GM23338 (cell line): ENCODE data around the gene VMP1.

ENCODE experiments used
- CREB1 ChIP-seq: fragments of 250-450 bp; sonication (Bioruptor Pico); IDR thresholded peaks from 2 replicates; pipeline ENCODE4 v1.5.0; 2020; ENCODE audit warnings: low read depth, mild to moderate bottlenecking, moderate library complexity
- CTCF ChIP-seq, 2 experiments: fragments of 200-600 bp in 1 of 2; sonication (generic) in 1 of 2; conservative IDR thresholded peaks; 2 replicates each; pipeline versions ENCODE4 v1.5.1 to v1.6.1; 2016 to 2017; ENCODE audit warnings: antibody characterized with exemption in 2 of 2, low read depth in 2 of 2, mild to moderate bottlenecking in 2 of 2, moderate library complexity in 1 of 2
- ETS1 ChIP-seq: IDR thresholded peaks from 2 replicates; pipeline ENCODE4 v1.6.1; 2016; ENCODE audit warnings: antibody characterized with exemption
- EZH2 ChIP-seq: fragments of 200-600 bp; sonication (generic); IDR thresholded peaks from one replicate; pipeline ENCODE4 v1.8.0; 2017; ENCODE audit warnings: antibody characterized with exemption, mild to moderate bottlenecking, low read depth; ENCODE audit not compliant: unreplicated experiment
- EZH2phosphoT487 ChIP-seq: fragments of 200-600 bp; sonication (generic); IDR thresholded peaks from one replicate; pipeline ENCODE4 v1.8.1; 2018; ENCODE audit warnings: antibody characterized with exemption; ENCODE audit not compliant: unreplicated experiment
- JUNB ChIP-seq: IDR thresholded peaks from one replicate; pipeline ENCODE4 v1.6.1; 2016; ENCODE audit warnings: antibody characterized with exemption; ENCODE audit not compliant: unreplicated experiment
- NANOG ChIP-seq: IDR thresholded peaks from 2 replicates; pipeline ENCODE4 v1.6.1; 2016; ENCODE audit warnings: antibody characterized with exemption, borderline replicate concordance
- POLR2AphosphoS5 ChIP-seq: IDR thresholded peaks from 2 replicates; pipeline ENCODE4 v1.6.1; 2016; ENCODE audit warnings: antibody characterized with exemption, low read depth
- REST ChIP-seq: IDR thresholded peaks from one replicate; pipeline ENCODE4 v1.6.1; 2018; ENCODE audit warnings: antibody characterized with exemption; ENCODE audit not compliant: unreplicated experiment
- STAT1 ChIP-seq: IDR thresholded peaks from one replicate; pipeline ENCODE4 v1.6.1; 2016; ENCODE audit warnings: antibody characterized with exemption; ENCODE audit not compliant: unreplicated experiment
- ZNF114 ChIP-seq: fragments of 250-450 bp; sonication (Bioruptor Pico); IDR thresholded peaks from 2 replicates; pipeline ENCODE4 v1.5.0; 2020; ENCODE audit warnings: mild to moderate bottlenecking, moderate library complexity
- ZNF331 ChIP-seq: fragments of 250-450 bp; sonication (Bioruptor Pico); IDR thresholded peaks from 2 replicates; pipeline ENCODE4 v1.5.0; 2020; ENCODE audit warnings: low read depth, mild to moderate bottlenecking, moderate library complexity

GRCh38 chr17:59826706-59827453, 119.4 kb downstream of the VMP1 start:
- no peak for TF ChIP-seq JUNB
- TF ChIP-seq EZH2phosphoT487, result no peak
- no peak for TF ChIP-seq CTCF (conservative IDR thresholded peaks at IDR 0.05; ENCODE audit: low read depth in 2 of 2)
- TF ChIP-seq EZH2, result no peak
- no peak for TF ChIP-seq POLR2AphosphoS5
- TF ChIP-seq ETS1, result no peak
- no peak for TF ChIP-seq REST
- no peak for TF ChIP-seq ZNF114 (CRISPR knock-in tag)
- no peak for TF ChIP-seq STAT1
- no peak for TF ChIP-seq CREB1 (CRISPR knock-in tag)
- TF ChIP-seq ZNF331, result no peak
- TF ChIP-seq NANOG, result no peak
